Liver (tissue), 3 donors: ENCODE measurements around the gene SETBP1.

ENCODE experiments used
- CTCF ChIP-seq: fragments of 150-350 bp; IDR thresholded peaks from 2 replicates; pipeline ENCODE4 v1.5.1; 2017; ENCODE audit warnings: improper control_type of control experiment, low read depth, low read length; ENCODE audit not compliant: missing input control
- FOXA2 ChIP-seq: IDR thresholded peaks from 2 replicates; pipeline ENCODE4 v1.6.1; 2016; ENCODE audit warnings: antibody characterized with exemption
- RAD21 ChIP-seq, 2 donors: IDR thresholded peaks; 2 replicates each; pipeline ENCODE4 v1.6.1; 2016; ENCODE audit warnings: antibody characterized with exemption in 2 of 2, mild to moderate bottlenecking in 2 of 2
- TAF1 ChIP-seq: conservative IDR thresholded peaks from 2 replicates; pipeline ENCODE4 v1.6.1; 2016; ENCODE audit warnings: antibody characterized with exemption, mild to moderate bottlenecking
- donor health status: healthy.
- donor health status: healthy.

GRCh38 chr18:44826418-44827259 is 146.0 kb downstream of the SETBP1 start:
- TF ChIP-seq CTCF (no peak), TAF1 (no peak), RAD21 (IDR thresholded peaks at IDR 0.05) (no peak), FOXA2 (no peak)
